H1 (cell line): ENCODE results near the gene SYT17. TPM values are rescaled to one million over a fixed set of nuclear protein-coding genes. Genes with fewer than 3 reads are reported as not detected.

ENCODE experiments used
- CTCF ChIA-PET: fragments of 300-600 bp; sonication (Branson Sonifier 250); formaldehyde crosslinking; loops from one replicate; lab custom pipeline; 2021; ENCODE audit not compliant: partially characterized antibody; lab: Charles Lee
- POLR2A ChIA-PET: fragments of 300-600 bp; sonication (Branson Sonifier 250); formaldehyde crosslinking; loops from one replicate; lab custom pipeline; 2021; ENCODE audit warnings: inconsistent platforms; ENCODE audit not compliant: partially characterized antibody; lab: Charles Lee
- DNase-seq, 2 experiments: peaks; one replicate each; pipeline versions ENCODE4 v3.0.0 to v3.0.0-alpha.2; 2010 to 2022; ENCODE audit warnings: low spot score in 2 of 2, low read depth in 1 of 2, mixed read lengths in 1 of 2
- FAIRE-seq: peaks from 2 replicates; lab custom pipeline; 2011; peaks lifted over from hg19 to GRCh38; lab: Jason Lieb, UNC
- H2AFZ ChIP-seq: 2 replicates; pipeline ENCODE4 v1.8.1; 2012; ENCODE audit warnings: low read length, inconsistent platforms
- H2AK5ac ChIP-seq: 2 replicates; pipeline ENCODE4 v1.6.1; 2013; ENCODE audit warnings: low read depth, low read length
- H2BK120ac ChIP-seq: replicated peaks from 2 replicates; pipeline ENCODE3; 2013; ENCODE audit warnings: low read depth, low read length, inconsistent platforms
- H2BK12ac ChIP-seq: 2 replicates; pipeline ENCODE4 v1.6.1; 2013; ENCODE audit warnings: low read depth, low read length
- H2BK15ac ChIP-seq: 2 replicates; pipeline ENCODE4 v1.6.1; 2013; ENCODE audit warnings: low read length
- H2BK20ac ChIP-seq: 2 replicates; pipeline ENCODE4 v1.6.1; 2013; ENCODE audit warnings: low read length
- H2BK5ac ChIP-seq: 2 replicates; pipeline ENCODE4 v1.6.1; 2013; ENCODE audit warnings: low read depth, low read length
- H3K14ac ChIP-seq: 2 replicates; pipeline ENCODE4 v1.6.1; 2013; ENCODE audit warnings: inconsistent platforms; ENCODE audit not compliant: insufficient read length
- H3K18ac ChIP-seq: 2 replicates; pipeline ENCODE4 v1.6.1; 2013; ENCODE audit warnings: low read length; ENCODE audit errors: extremely low read depth
- H3K23ac ChIP-seq: 2 replicates; pipeline ENCODE4 v1.6.1; 2013; ENCODE audit warnings: inconsistent platforms; ENCODE audit not compliant: insufficient read length
- H3K23me2 ChIP-seq: 2 replicates; pipeline ENCODE4 v1.6.1; 2013; ENCODE audit warnings: low read depth, low read length
- H3K27ac ChIP-seq: 2 replicates; pipeline ENCODE4 v1.6.1; 2011; ENCODE audit warnings: low read depth, low read length, inconsistent platforms
- H3K27me3 ChIP-seq, 4 experiments: replicated peaks in 1 of 4; 1 replicate in 1 of 4; 2 replicates in 3 of 4; pipeline versions ENCODE4 v1.6.1 to v1.8.1; 2011 to 2013; ENCODE audit warnings: low read length in 3 of 4, mild to moderate bottlenecking in 3 of 4, inconsistent platforms in 2 of 4, mixed read lengths in 2 of 4, moderate library complexity in 1 of 4; ENCODE audit not compliant: control insufficient read depth in 3 of 4, insufficient read depth in 3 of 4; ENCODE audit errors: extremely low read depth in 1 of 4
- H3K36me3 ChIP-seq, 4 experiments: 2 replicates each; pipeline versions ENCODE4 v1.6.1 to v1.8.1; 2011 to 2013; ENCODE audit warnings: mild to moderate bottlenecking in 4 of 4, low read length in 3 of 4, moderate library complexity in 2 of 4, control low read depth in 1 of 4, inconsistent platforms in 1 of 4; ENCODE audit not compliant: insufficient read depth in 4 of 4, control insufficient read depth in 2 of 4
- H3K4ac ChIP-seq: replicated peaks from 2 replicates; pipeline ENCODE3; 2013; ENCODE audit warnings: low read length, low read depth, mixed read lengths, inconsistent platforms; ENCODE audit not compliant: insufficient read length
- H3K4me1 ChIP-seq, 4 experiments: replicated peaks in 1 of 4; 1 replicate in 1 of 4; 2 replicates in 3 of 4; pipeline versions ENCODE4 v1.6.1 to v1.8.1; 2011 to 2013; ENCODE audit warnings: low read length in 3 of 4, inconsistent platforms in 2 of 4, mixed read lengths in 1 of 4; ENCODE audit not compliant: insufficient read depth in 4 of 4, control insufficient read depth in 3 of 4
- H3K4me2 ChIP-seq, 2 experiments: 2 replicates each; pipeline versions ENCODE4 v1.6.1 to v1.8.1; 2011 to 2013; ENCODE audit warnings: low read depth in 2 of 2, low read length in 2 of 2, control low read depth in 1 of 2, inconsistent platforms in 1 of 2, mild to moderate bottlenecking in 1 of 2; ENCODE audit not compliant: insufficient read depth in 1 of 2
- H3K4me3 ChIP-seq, 4 experiments: fragments of 200-600, 300-600 bp in 1 of 4; sonication (generic), shearing (Covaris generic), sonication (Bioruptor Twin) in 1 of 4; 2 replicates each; pipeline versions ENCODE4 v1.5.1 to v1.8.1; 2011 to 2016; ENCODE audit warnings: low read length in 4 of 4, low read depth in 3 of 4, control low read depth in 2 of 4, inconsistent platforms in 2 of 4, mild to moderate bottlenecking in 2 of 4, mixed read lengths in 1 of 4, moderate library complexity in 1 of 4; ENCODE audit not compliant: insufficient read depth in 2 of 4; ENCODE audit errors: extremely low read depth in 1 of 4
- H3K56ac ChIP-seq: replicated peaks from 2 replicates; pipeline ENCODE3; 2013; ENCODE audit warnings: low read depth, mild to moderate bottlenecking, mixed read lengths, low read length, inconsistent platforms; ENCODE audit not compliant: insufficient read length
- H3K79me1 ChIP-seq: 2 replicates; pipeline ENCODE4 v1.6.1; 2013; ENCODE audit warnings: low read depth, low read length, control low read depth
- H3K79me2 ChIP-seq, 2 experiments: 2 replicates each; pipeline versions ENCODE4 v1.6.1 to v1.8.1; 2012 to 2013; ENCODE audit warnings: low read length in 2 of 2, mild to moderate bottlenecking in 2 of 2, inconsistent platforms in 1 of 2; ENCODE audit not compliant: insufficient read depth in 2 of 2, control insufficient read depth in 1 of 2
- H3K9ac ChIP-seq, 4 experiments: replicated peaks in 1 of 4; 1 replicate in 1 of 4; 2 replicates in 3 of 4; pipeline versions ENCODE4 v1.6.1 to v1.8.1; 2011 to 2013; ENCODE audit warnings: low read depth in 3 of 4, low read length in 3 of 4, control low read depth in 2 of 4, mild to moderate bottlenecking in 2 of 4, moderate library complexity in 2 of 4, inconsistent platforms in 1 of 4; ENCODE audit errors: extremely low read depth in 1 of 4
- H3K9me3 ChIP-seq, 2 experiments: 2 replicates each; pipeline versions ENCODE4 v1.6.1 to v1.8.1; 2012 to 2013; ENCODE audit warnings: mild to moderate bottlenecking in 2 of 2, moderate library complexity in 2 of 2, control low read depth in 1 of 2, inconsistent platforms in 1 of 2, low read depth in 1 of 2, low read length in 1 of 2, mixed read lengths in 1 of 2; ENCODE audit not compliant: insufficient read depth in 2 of 2
- H4K20me1 ChIP-seq, 2 experiments: replicated peaks in 1 of 2; 2 replicates each; pipeline versions ENCODE3 to v1.8.1; 2011 to 2013; ENCODE audit warnings: inconsistent platforms in 2 of 2, low read length in 2 of 2, mild to moderate bottlenecking in 1 of 2; ENCODE audit not compliant: insufficient read depth in 2 of 2, control insufficient read depth in 1 of 2
- H4K5ac ChIP-seq: 2 replicates; pipeline ENCODE4 v1.6.1; 2013; ENCODE audit warnings: low read length, low read depth, mixed read lengths, inconsistent platforms; ENCODE audit not compliant: insufficient read length
- H4K8ac ChIP-seq: 2 replicates; pipeline ENCODE4 v1.8.0; 2013; ENCODE audit warnings: mild to moderate bottlenecking, moderate library complexity, low read length, inconsistent platforms; ENCODE audit not compliant: insufficient read depth; ENCODE audit errors: extremely low read depth
- H4K91ac ChIP-seq: replicated peaks from 2 replicates; pipeline ENCODE3; 2013; ENCODE audit warnings: low read length, mixed read lengths, inconsistent platforms; ENCODE audit not compliant: insufficient read length
- ASH2L ChIP-seq: fragments of 200-600, 300-600 bp; sonication (generic); IDR thresholded peaks from one replicate; pipeline ENCODE4 v1.7.1; 2017; ENCODE audit warnings: low read length
- BRCA1 ChIP-seq: IDR thresholded peaks from 2 replicates; pipeline ENCODE4 v1.6.1; 2012; ENCODE audit warnings: low read depth, low read length, improper control_type of control experiment
- CTBP2 ChIP-seq: IDR thresholded peaks from 2 replicates; pipeline ENCODE4 v1.7.0; 2011; ENCODE audit warnings: borderline replicate concordance, mild to moderate bottlenecking, moderate library complexity, mixed read lengths, low read length; ENCODE audit not compliant: insufficient read depth, insufficient read length
- GABPA ChIP-seq: IDR thresholded peaks from 2 replicates; pipeline ENCODE4 v1.6.1; 2011; ENCODE audit warnings: mild to moderate bottlenecking, low read length, moderate library complexity, borderline replicate concordance; ENCODE audit not compliant: insufficient read depth
- GTF2F1 ChIP-seq: IDR thresholded peaks from 2 replicates; pipeline ENCODE4 v1.6.1; 2012; ENCODE audit warnings: low read depth, low read length, improper control_type of control experiment, borderline replicate concordance
- JUND ChIP-seq: IDR thresholded peaks from 2 replicates; pipeline ENCODE4 v1.6.1; 2011; ENCODE audit warnings: mild to moderate bottlenecking, improper control_type of control experiment, low read length
- PHF8 ChIP-seq: fragments of 200-600 bp; sonication (generic); conservative IDR thresholded peaks from 2 replicates; pipeline ENCODE4 v1.7.1; 2012; ENCODE audit warnings: low read depth, mild to moderate bottlenecking, inconsistent platforms, low read length, moderate library complexity
- POLR2A ChIP-seq, 2 experiments: IDR thresholded peaks; 1 replicate in 1 of 2; 2 replicates in 1 of 2; pipeline ENCODE4 v1.6.1; 2011; ENCODE audit warnings: low read depth in 2 of 2, low read length in 2 of 2, mild to moderate bottlenecking in 2 of 2; ENCODE audit errors: control extremely low read depth in 1 of 2
- RAD21 ChIP-seq, 2 experiments: IDR thresholded peaks in 1 of 2; conservative IDR thresholded peaks in 1 of 2; 2 replicates each; pipeline ENCODE4 v1.6.1; 2011; ENCODE audit warnings: low read depth in 2 of 2, low read length in 2 of 2, improper control_type of control experiment in 1 of 2, inconsistent platforms in 1 of 2, mild to moderate bottlenecking in 1 of 2, moderate library complexity in 1 of 2
- TAF7 ChIP-seq: optimal IDR thresholded peaks from 2 replicates; pipeline ENCODE3; 2011; ENCODE audit warnings: low read depth, mild to moderate bottlenecking, inconsistent platforms, low read length, moderate library complexity, borderline replicate concordance
- TBP ChIP-seq: IDR thresholded peaks from 2 replicates; pipeline ENCODE4 v1.6.1; 2011; ENCODE audit warnings: low read depth, low read length, improper control_type of control experiment
- ZNF274 ChIP-seq: IDR thresholded peaks from 2 replicates; pipeline ENCODE4 v1.7.0; 2012; ENCODE audit warnings: low read length, borderline replicate concordance; ENCODE audit errors: extremely low read depth
- WGBS, 2 experiments: shearing (Covaris generic) in 1 of 2; methylation state at CpG; one replicate each; pipeline versions ENCODE4 v1.1.6 to v1.1.7; 2013 to 2015; ENCODE audit warnings: low lambda C conversion rate in 2 of 2, mixed read lengths in 2 of 2, inconsistent platforms in 1 of 2, low coverage in 1 of 2, missing lambda C conversion rate in 1 of 2; ENCODE audit not compliant: insufficient replicate concordance in 2 of 2, insufficient coverage in 1 of 2, insufficient read length in 1 of 2; ENCODE audit errors: extremely low coverage in 1 of 2, missing lambda C conversion rate in 1 of 2; 5-methylcytosine and 5-hydroxymethylcytosine counted together
- polyA plus RNA-seq, 7 experiments: library from polyadenylated mRNA; depleted of rRNA in 3 of 7; stranded (reverse) in 5 of 7; unstranded in 2 of 7; fragments of >200 nt in 5 of 7; fragments of 200-250 nt in 2 of 7; gene quantifications; 1 replicate in 5 of 7; 2 replicates in 1 of 7; 4 replicates in 1 of 7; pipeline versions ENCODE4 v1.2.1 to v1.2.3, GENCODE V29; 2011 to 2013; ENCODE audit warnings: missing spikeins in 2 of 7, mixed read lengths in 2 of 7
- total RNA-seq: library from RNA; stranded (reverse); fragmentation: NEBNext Ultra II Directional; extraction: Animal tissue kit (Norgen Biotek cat#: 25700); gene quantifications from 2 replicates; pipeline ENCODE4 v1.2.1, GENCODE V29; 2021
- TF ChIP-seq, protein P1 (sequence below): IDR thresholded peaks from 2 replicates; pipeline ENCODE4 v1.6.1; 2012; ENCODE audit warnings: inconsistent platforms

The SYT17 gene
- total and polyA plus RNA-seq, 2 of the 8 experiments (the other 6 are each of a cell fraction or from before 2014, with no cell fraction given) = 5.8 to 18.1 TPM

DNA sequence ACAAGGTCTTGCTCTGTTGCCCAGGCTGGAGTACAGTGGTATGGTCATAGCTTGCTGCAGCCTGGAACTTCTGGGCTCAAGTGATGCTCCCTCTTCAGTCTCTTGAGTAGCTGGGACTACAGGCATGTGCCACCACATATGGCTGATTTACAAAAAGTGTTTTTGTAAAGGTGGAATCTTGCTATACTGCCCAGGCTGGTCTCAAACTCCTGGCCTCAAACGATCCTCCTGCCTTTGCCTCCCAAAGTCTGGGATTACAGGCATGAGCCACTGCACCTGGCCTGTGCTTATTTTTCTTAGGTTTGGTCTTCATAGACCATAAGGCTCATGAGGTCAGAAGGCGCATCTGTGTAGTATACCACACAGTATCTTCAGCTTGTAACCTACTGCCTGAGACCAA is 122.8 kb downstream of the SYT17 start:
- Histone ChIP-seq H3K18ac (no peak overlapping the region), H3K79me1 (no peaks in the 10 kb centered on the region), H2AK5ac (peak overlapping the region; percentile 71; the same call in 1 of the 2 replicates), H4K5ac (no peak overlapping the region), H3K56ac (no peak overlapping the region), H3K23ac (no peak overlapping the region), H4K20me1 (no peaks in the 10 kb centered on the region), H2BK15ac (no peak overlapping the region; the same call in 1 of the 2 replicates), H4K91ac (no peak overlapping the region), H2AFZ (no peak overlapping the region), H2BK12ac (peak overlapping the region; percentile 20), H3K4me2 (no peak overlapping the region), H2BK120ac (no peak overlapping the region), H4K8ac (no peak overlapping the region), H3K27ac (peak overlapping the region; percentile 50; the same call in 1 of the 2 replicates), H2BK20ac (peak overlapping the region; percentile 76; the same call in 1 of the 2 replicates), H3K4ac (no peak overlapping the region), H3K14ac (no peak overlapping the region), H3K36me3 (no peaks in the 10 kb centered on the region), H3K4me1 (peaks cover 11 to 35% (median 26%) of the 10 kb centered on the region in 4 experiments), H3K23me2 (no peaks in the 10 kb centered on the region), H2BK5ac (peak overlapping the region; percentile 86; the same call in 1 of the 2 replicates), H3K27me3 (no peaks in the 10 kb centered on the region), H3K4me3 (no peak overlapping the region), H3K9me3 (no peaks in the 10 kb centered on the region), H3K9ac (peak overlapping the region in 1 of 4 experiments; percentile 27; a peak in 1 of 7 replicates), H3K79me2 (no peaks in the 10 kb centered on the region)
- ChIA-PET POLR2A (interaction anchor here (1.2 kb wide), 1 partner anchor 25 kb away, joined by 3 read pairs; no protein-coding TSS in a partner anchor), CTCF (interaction anchor here (1.0 to 1.2 kb wide), 2 partner anchors 33 to 197 kb away, joined by 3 read pairs; no protein-coding TSS in a partner anchor)
- WGBS, 2 experiments = 91% methylated on average over 2 of the region's 2 CpGs; no CpG with 5 or more reads in 1 of the 2 experiments
- DNase-seq (no peak), FAIRE-seq (no peak)
- TF ChIP-seq BRCA1 = no peak
- no peak for TF ChIP-seq TBP
- TF ChIP-seq ASH2L = no peak
- no peak for TF ChIP-seq JUND
- no peak for TF ChIP-seq GTF2F1
- TF ChIP-seq PHF8 = no peak
- no peak for TF ChIP-seq CTBP2
- TF ChIP-seq RAD21 (IDR thresholded peaks at IDR 0.05 in 1 of 2, conservative IDR thresholded peaks at IDR 0.05 in 1 of 2; ENCODE audit: low read depth in 2 of 2, low read length in 2 of 2) = no peak
- no peak for TF ChIP-seq ZNF274
- no peak for TF ChIP-seq TAF7
- no peak for TF ChIP-seq GABPA
- no peak for TF ChIP-seq POLR2A (IDR thresholded peaks at IDR 0.05; ENCODE audit: control extremely low read depth in 1 of 2, low read depth in 2 of 2, low read length in 2 of 2)
- TF ChIP-seq, protein P1, sequence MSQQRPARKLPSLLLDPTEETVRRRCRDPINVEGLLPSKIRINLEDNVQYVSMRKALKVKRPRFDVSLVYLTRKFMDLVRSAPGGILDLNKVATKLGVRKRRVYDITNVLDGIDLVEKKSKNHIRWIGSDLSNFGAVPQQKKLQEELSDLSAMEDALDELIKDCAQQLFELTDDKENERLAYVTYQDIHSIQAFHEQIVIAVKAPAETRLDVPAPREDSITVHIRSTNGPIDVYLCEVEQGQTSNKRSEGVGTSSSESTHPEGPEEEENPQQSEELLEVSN = no peak
